HK-2 (cell line): Measurements from ENCODE around the gene STK4.
"Not testable (repeated sequence)": the region's sequence is repeated elsewhere in the genome, so short reads cannot be mapped to it uniquely, and the experiment has no call there.

ENCODE experiments used
- DNase-seq: peaks from one replicate; pipeline ENCODE4 v3.0.0-alpha.2; 2018; ENCODE audit not compliant: unreplicated experiment

Gene STK4

GRCh38 chr20:45053430-45054351, 87.4 kb downstream of the STK4 start:
- no peak for DNase-seq

DNA sequence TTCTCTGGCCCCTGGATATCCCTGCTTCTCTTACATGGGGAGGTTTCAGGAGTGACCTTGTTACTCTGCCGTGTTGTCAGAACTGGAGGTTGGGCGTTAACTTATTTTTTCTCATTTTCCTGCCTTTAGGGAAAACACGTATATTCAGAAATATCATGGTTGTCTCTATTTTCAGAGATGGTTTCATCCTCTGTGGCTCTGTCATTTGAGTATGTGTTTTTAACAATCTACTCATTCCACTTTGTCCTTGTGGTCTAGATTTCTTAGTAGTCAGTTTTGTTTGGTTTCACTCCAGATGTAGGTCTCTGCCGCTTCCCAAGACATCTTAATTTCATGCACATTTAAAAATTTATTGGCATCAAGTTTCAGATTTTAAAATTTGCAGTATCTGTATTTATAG, 88.7 kb downstream of the STK4 start:
- DNase-seq: no peak

DNA sequence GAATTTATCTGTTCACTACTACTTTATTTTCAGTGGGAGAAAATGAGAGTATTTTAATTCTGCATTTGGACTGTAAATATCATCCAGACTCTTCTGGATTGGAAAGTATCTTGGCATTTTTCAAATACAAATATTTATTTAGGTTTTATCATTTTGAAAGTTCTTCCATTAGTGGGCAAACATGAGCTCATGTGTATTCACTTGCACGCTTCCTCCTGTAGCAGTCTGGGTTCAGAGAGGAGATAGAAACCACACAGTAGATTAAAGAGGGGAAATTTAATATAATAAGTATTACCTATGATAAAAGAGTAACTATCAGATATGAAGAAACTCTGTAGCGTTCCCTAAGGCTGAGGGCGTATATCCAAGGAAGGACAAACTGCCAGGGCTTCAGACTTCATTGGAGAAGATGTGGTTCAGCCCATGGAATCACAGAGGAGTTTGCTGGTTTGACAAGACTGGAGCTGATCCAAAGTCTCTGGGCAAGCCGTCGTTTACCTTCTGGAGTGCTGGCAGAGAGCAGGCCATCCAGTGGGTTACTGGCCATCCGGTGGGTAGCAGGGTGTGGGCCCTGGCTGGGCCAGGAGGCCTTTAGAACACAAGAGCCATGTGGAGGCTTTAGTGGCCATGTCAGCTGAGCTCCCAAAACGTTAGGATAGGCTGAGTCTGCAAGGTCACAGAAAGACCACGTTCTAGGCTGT, 90.3 kb downstream of the STK4 start:
- no peak for DNase-seq

GRCh38 chr20:45058168-45058850, 92.0 kb downstream of the STK4 start:
- no peak for DNase-seq

GRCh38 chr20:45059022-45059728, 92.9 kb downstream of the STK4 start:
- DNase-seq: no peak

DNA sequence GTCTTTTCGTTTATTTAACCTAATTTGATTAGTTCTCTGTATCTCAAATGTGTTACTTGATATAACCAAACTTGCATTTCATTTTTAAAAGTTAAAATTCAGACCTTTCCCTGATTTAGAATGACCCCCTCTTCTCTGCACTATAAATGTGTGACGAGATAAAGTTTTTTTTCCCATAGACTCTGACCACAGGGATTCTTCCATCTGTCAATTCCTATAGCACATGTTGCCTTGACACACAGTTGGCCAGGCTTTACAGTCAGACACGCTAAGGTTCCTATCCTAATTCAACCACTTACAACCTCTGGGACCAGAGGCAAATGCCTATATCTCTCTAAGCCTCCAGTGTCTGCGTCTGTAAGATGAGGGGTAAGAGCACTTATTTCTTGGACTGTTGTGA, 94.0 kb downstream of the STK4 start:
- no peak for DNase-seq

DNA sequence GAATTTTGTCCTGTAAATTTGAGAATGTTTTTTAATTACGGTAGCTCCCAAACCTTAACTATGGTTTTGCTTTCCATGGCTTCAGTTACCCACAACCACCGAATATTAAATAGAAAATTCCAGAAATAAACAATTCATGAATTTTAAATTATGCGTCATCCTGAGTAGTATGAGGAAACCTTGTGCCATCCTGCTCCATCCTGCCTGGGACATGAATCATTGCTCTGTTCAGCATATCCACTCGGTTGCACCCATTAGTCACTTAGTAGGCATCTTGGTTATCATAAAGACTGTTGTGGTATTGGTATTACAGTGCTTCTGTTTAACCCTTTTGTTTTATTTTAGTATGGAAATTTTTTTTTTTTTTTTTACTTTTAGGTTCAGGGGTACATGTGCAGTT, 94.9 kb downstream of the STK4 start:
- peak; percentile 34 for DNase-seq

GRCh38 chr20:45063107-45063506, 96.8 kb downstream of the STK4 start:
- not testable (repeated sequence) for DNase-seq

DNA sequence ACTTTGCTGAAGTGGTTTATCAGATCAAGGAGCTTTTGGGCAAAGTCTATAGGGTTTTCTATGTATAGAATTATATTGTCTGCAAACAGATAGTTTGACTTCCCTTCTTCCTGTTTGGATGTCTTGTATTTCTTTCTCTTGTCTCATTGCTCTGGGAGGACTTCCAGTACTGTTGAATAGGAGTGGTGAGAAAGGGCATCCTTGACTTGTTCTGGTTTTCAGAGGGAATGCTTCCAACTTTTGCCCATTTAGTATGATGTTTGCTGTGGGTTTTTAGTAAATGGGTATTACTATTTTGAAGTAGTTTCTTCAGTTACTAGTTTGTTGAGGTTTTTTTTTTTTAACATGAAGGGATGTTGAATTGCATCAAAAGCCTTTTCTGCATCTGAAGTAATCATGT, 98.5 kb downstream of the STK4 start:
- DNase-seq: no peak

- no peak for DNase-seq
Observed at GRCh38 chr20:45066372-45066771, 100.1 kb downstream of the STK4 start.

DNA sequence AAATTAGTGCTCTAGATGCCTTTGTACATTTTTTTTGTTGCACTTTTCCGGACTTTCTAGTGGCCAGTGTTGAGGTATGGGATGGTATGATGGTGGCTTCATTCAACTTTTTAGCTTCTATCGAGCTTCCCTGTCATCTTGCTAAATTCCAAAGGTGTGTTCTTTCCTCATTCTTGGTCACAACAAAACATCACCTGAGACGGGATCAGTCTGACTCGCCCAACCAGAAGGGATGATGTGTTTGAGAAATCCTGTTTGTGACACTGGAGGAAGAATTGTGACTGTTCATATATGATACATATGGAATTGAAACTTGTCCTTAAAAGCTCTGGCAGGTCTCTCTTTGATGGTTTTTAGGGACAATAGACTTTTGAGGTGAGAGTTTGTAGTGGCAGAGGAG, 100.8 kb downstream of the STK4 start:
- no peak for DNase-seq

GRCh38 chr20:45067558-45067957, 101.2 kb downstream of the STK4 start:
- no peak for DNase-seq

DNA sequence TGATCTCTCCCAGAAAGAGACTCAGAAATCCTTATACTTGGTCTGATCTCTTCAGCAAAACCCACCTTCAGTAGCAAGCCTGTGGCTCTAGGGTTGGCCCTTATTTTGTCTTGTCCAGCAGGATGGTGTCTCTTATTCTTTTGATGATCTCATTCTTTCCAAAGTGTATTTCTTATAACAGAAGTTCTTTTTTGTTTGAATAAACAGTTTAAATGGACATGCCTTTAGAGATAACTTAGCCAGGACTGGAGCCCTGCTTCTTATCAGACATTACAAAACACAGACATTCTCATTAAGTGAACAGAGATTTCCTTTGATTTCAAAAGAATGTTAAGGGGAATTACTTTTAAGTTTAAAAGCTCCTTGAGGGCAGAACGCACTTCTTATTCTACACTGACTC, 102.9 kb downstream of the STK4 start:
- no peak for DNase-seq

DNA sequence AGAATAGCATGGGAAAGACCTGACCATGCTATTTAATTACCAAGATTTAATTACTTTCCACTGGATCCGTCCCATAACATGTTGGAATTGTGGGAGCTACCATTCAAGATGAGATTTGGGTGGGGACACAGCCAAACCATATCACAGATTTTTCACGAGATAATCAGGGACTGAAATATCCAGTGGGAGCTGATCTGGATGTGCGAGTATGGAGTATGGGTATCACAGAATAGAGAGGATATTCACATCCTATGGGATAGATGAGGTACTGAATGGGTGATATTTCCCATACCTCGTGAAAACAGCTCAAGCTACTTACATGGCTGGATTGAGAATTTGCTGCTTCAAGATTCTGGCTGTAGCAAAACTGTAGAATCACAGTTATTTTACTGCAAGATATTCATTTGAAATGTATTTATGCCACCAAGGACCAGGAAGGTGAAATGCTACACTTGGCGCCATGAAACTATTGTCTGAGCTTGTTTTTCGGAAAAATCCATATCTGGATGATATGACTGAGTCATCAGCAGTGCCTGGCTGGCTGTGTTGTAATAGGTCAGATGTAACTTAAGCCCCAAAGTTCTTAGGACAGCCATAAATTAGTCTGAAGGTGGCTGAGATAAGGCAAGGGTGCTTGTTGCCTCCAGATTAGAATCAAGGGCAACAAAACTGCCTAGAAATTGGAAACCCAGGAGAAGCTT, 104.8 kb downstream of the STK4 start:
- DNase-seq: no peak

DNA sequence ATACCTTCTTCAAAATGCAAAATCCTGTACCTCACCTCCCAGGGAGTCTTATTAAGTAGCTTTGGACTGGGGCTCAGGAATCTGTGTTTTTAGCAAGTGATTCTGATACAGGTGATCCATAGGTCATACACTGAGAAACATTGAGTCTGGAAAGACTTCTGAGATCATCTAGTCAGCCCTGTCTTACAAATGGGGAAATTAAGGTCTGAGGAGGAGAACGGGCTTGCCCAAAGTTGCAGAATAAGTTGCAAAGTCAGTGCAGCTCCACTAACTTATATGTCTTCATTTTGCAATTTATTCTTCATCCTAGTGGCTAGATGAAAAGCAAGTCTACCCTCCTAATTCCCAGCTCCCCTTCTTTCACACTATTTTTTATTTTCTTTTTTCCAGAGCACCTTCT, 105.8 kb downstream of the STK4 start:
- no peak for DNase-seq

- DNase-seq: no peak
Observed at GRCh38 chr20:45073221-45073620, 106.9 kb downstream of the STK4 start.

DNA sequence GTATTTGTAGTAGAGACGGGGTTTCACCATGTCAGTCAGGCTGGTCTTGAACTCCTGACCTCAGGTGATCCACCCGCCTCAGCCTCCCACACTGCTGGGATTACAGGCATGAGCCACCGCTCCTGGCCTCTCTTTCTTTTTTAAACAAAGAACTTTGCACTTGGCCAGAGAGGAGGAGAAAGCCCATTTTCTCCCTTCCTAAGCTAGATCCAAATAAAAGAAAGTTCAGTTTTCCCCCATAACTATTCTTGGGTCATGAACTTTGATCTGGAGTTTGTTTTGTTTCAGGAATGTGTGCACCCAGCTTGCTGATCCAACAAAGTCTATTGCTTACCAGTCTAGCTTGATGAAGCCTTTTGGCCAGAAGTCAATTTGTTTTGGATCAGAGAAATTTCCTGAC, 111.2 kb downstream of the STK4 start:
- no peak for DNase-seq

- no peak for DNase-seq
Observed at GRCh38 chr20:45080867-45081624, 114.7 kb downstream of the STK4 start.

- no peak for DNase-seq
Observed at GRCh38 chr20:45082468-45082867, 116.2 kb downstream of the STK4 start.

GRCh38 chr20:45083127-45083526, 116.8 kb downstream of the STK4 start:
- DNase-seq: no peak

- DNase-seq: no peak
Observed at GRCh38 chr20:45085289-45085688, 119.0 kb downstream of the STK4 start.
